ENCODE data around the gene HABP4.

The HABP4 gene

GRCh38 chr9:96449845-96450612, at the start of gene HABP4:
TSS of gene HABP4 (plus strand) at chr9:96450169. CDS start at chr9:96450280, 111 bp downstream.
- Mint-ChIP-seq H3K4me3 (peak within 1 kb of the TSS; percentile 88), H3K9me3 (no peaks in the 10 kb centered on the region), H3K4me1 (peaks cover 30% of the 10 kb centered on the region), H3K27ac (no peak within 1 kb of the TSS), H3K27me3 (ENCODE audit: low read depth, poor library complexity) (peaks cover 25% of the 10 kb centered on the region), H3K36me3 (ENCODE audit: low read depth) (no peaks in the 10 kb centered on the region)
- TF ChIP-seq CTCF (IDR thresholded peaks at IDR 0.05): no peak
- DNase-seq: peak; percentile 98

GRCh38 chr9:96408409-96409280, 41.3 kb upstream of the HABP4 start:
- peak overlapping the region; percentile 10 for H3K27ac Mint-ChIP-seq
- H3K4me3 Mint-ChIP-seq: no peak overlapping the region
- peaks cover 7% of the 10 kb centered on the region for H3K4me1 Mint-ChIP-seq
- DNase-seq: no peak
- peaks cover 12% of the 10 kb centered on the region for H3K9me3 Mint-ChIP-seq
- TF ChIP-seq CTCF (IDR thresholded peaks at IDR 0.05): no peak
- peaks cover 3% of the 10 kb centered on the region for H3K27me3 Mint-ChIP-seq (ENCODE audit: low read depth, poor library complexity)
- H3K36me3 Mint-ChIP-seq (ENCODE audit: low read depth): peaks cover 52% of the 10 kb centered on the region

- Mint-ChIP-seq H3K36me3 (ENCODE audit: low read depth) (peaks cover 44% of the 10 kb centered on the region), H3K4me3 (no peak overlapping the region), H3K27me3 (ENCODE audit: low read depth, poor library complexity) (no peaks in the 10 kb centered on the region), H3K9me3 (peaks cover 6% of the 10 kb centered on the region), H3K4me1 (peaks cover 14% of the 10 kb centered on the region), H3K27ac (no peak overlapping the region)
- no peak for DNase-seq
- TF ChIP-seq CTCF (IDR thresholded peaks at IDR 0.05): no peak
These were observed 38.7 kb upstream of the HABP4 start for GRCh38 chr9:96411129-96411838.

- no peak for TF ChIP-seq CTCF (IDR thresholded peaks at IDR 0.05)
- H3K9me3 Mint-ChIP-seq: peaks cover 2% of the 10 kb centered on the region
- H3K36me3 Mint-ChIP-seq (ENCODE audit: low read depth): peaks cover 39% of the 10 kb centered on the region
- no peak overlapping the region for H3K4me3 Mint-ChIP-seq
- no peaks in the 10 kb centered on the region for H3K27me3 Mint-ChIP-seq (ENCODE audit: low read depth, poor library complexity)
- peaks cover 22% of the 10 kb centered on the region for H3K4me1 Mint-ChIP-seq
- no peak overlapping the region for H3K27ac Mint-ChIP-seq
- DNase-seq: no peak
These were observed 37.6 kb upstream of the HABP4 start for GRCh38 chr9:96412174-96412913.

All from nephron progenitor cell (in vitro differentiated cells).